Heart left ventricle (tissue), 13 donors: ENCODE results near the gene GRPEL2.
"Not testable (repeated sequence)": the region's sequence is repeated elsewhere in the genome, so short reads cannot be mapped to it uniquely, and the experiment has no call there.

Experiments used
- CTCF ChIP-seq, 12 donors: fragments of 200-600 bp; sonication (generic) in 4 of 12; IDR thresholded peaks; one replicate each; pipeline versions ENCODE4 v1.5.0 to v1.8.0; 2018 to 2022; ENCODE audit warnings: antibody characterized with exemption in 12 of 12, mild to moderate bottlenecking in 5 of 12
- POLR2A ChIP-seq, 2 donors: fragments of 450-650 bp; IDR thresholded peaks; one replicate each; pipeline ENCODE4 v1.6.1; 2017; ENCODE audit warnings: antibody characterized with exemption in 2 of 2, mild to moderate bottlenecking in 2 of 2, moderate library complexity in 2 of 2
- donor health status: ischemic (EF 13 %, LVEDD 7.1; RV severe dilation, severe dysfunction).
- donor health status: DM: no; HTN: yes; CAD: no.
- donor health status: DM: no; HTN: no; CAD: no.
- donor health status: ischemic (EF 25% LVEDD 6.9; RV normal size, moderate dysfunction).
- donor health status: ischemic (EF 25% LVEDD 5.7; RV mildly dilated, moderate dysfunction).
- donor health status: ischemic (EF 35%, LVEDD 5.7; RV mildly dilated, moderate dysfunction).
- donor health status: nonischemic (EF 11% LVEDD 7.7; RV severe dilation, severe dysfunction).
- donor health status: DM: yes; HTN: yes; CAD: no.
- donor health status: PGD.
- donor health status: ischemic (EF 29% LVEDD 5.4; RV normal size, mild dysfunction).
- donor health status: nonischemic (EF 23%, LVEDD 6.1; RV moderate dilation, normal function).

- not testable (repeated sequence) for TF ChIP-seq CTCF, POLR2A (IDR thresholded peaks at IDR 0.05)
These were observed 53.5 kb downstream of the GRPEL2 start for GRCh38 chr5:149398747-149399266.
